ENCODE data around the gene P4HTM. TPM values are rescaled to one million over a fixed set of nuclear protein-coding genes. Genes with fewer than 3 reads are reported as not detected.

P4HTM gene
- total and polyA plus RNA-seq, 2 of the 4 experiments (the other 2 are of a cell fraction): 10.4 to 26.1 TPM

DNA sequence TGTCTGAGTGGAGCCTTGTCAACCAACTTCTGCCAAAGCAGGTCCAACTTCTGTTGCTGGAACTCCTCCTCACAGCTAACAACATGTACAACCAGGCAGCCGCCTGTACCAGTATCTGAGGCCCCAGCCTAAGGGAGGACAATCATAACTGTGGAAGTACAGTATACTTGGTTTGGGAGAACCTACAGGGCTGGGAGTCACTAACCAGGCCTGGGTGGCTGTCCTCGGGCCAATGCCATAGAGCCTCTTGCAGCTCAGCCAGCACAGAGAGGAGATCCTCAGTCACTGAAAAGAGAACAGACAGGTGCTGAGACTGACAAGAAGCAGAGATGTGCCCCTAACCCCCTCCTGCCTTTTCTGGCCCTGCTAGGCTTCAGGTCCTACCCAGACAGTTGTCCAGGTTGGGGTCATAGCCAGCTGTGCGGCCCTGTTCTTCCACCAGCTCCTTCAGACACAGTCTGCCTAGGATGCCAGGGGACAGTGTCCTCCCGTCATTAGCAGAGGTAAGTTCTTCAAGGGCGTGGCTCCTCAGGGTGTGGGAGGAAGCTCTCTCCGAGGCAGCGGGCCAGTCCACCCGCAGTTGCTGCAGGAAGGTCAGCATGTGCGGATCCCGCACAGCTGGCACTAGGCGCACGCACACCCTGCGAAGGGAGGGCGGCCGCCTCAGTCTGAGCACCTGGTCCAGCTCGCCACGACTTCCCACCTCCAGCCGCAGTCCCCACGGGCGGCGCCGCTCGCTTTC is 27.4 kb downstream of the P4HTM start:
- Histone ChIP-seq H2AK9ac (replicated peaks; ENCODE audit: low read depth, low read length, poor library complexity) (peak overlapping the region; percentile 97), H3K4ac (ENCODE audit: low read depth, low read length) (peak overlapping the region; percentile 58), H3K4me1 (ENCODE audit: control insufficient read depth, insufficient read depth, low read length) (peaks cover 13% of the 10 kb centered on the region), H3K18ac (ENCODE audit: low read depth, low read length) (no peak overlapping the region), H3K23ac (ENCODE audit: low read depth, low read length) (peak overlapping the region; percentile 58; the same call in 1 of the 2 replicates), H4K91ac (ENCODE audit: insufficient read depth, low read depth, low read length) (peak overlapping the region; percentile 58), H2BK15ac (ENCODE audit: low read depth, low read length) (no peak overlapping the region), H3K4me3 (ENCODE audit: insufficient read depth, low read depth, low read length) (peak overlapping the region; percentile 95), H3K4me2 (ENCODE audit: low read depth, low read length) (peak overlapping the region; percentile 96), H2BK20ac (ENCODE audit: low read depth, low read length) (no peak overlapping the region), H3K9me1 (ENCODE audit: insufficient read depth, low read length) (peaks cover 9% of the 10 kb centered on the region), H4K5ac (ENCODE audit: low read depth, low read length) (peak overlapping the region; percentile 47; the same call in 1 of the 2 replicates), H2BK120ac (ENCODE audit: low read depth, low read length) (no peak overlapping the region), H3K14ac (replicated peaks; ENCODE audit: low read depth, low read length) (peak overlapping the region; percentile 8), H2AFZ (replicated peaks; ENCODE audit: low read length, poor library complexity) (peak overlapping the region; percentile 98), H3K9ac (ENCODE audit: low read depth, low read length) (peak overlapping the region; percentile 50), H4K20me1 (ENCODE audit: insufficient read depth, low read length) (peaks cover 29% of the 10 kb centered on the region), H3K56ac (ENCODE audit: extremely low read depth, insufficient read depth, low read length) (peak overlapping the region; percentile 26; the same call in 1 of the 2 replicates), H3K27me3 (ENCODE audit: control insufficient read depth, insufficient read depth, low read length) (no peaks in the 10 kb centered on the region), H3K79me1 (ENCODE audit: low read depth in 1 of 2, low read length in 2 of 2) (peaks cover 20 to 81% of the 10 kb centered on the region in 2 experiments; a peak in 3 of 4 replicates), H3K27ac (ENCODE audit: insufficient read depth, low read length) (peak overlapping the region; percentile 62; the same call in 1 of the 2 replicates), H4K8ac (ENCODE audit: low read depth in 2 of 2, low read length in 2 of 2) (peak overlapping the region; percentile 70 to 98; a peak in 3 of 4 replicates), H3K36me3 (ENCODE audit: control insufficient read depth, insufficient read depth, low read length) (peaks cover 41% of the 10 kb centered on the region), H2BK5ac (ENCODE audit: low read depth, low read length, poor library complexity, severe bottlenecking) (peak overlapping the region; percentile 74), H3K9me3 (ENCODE audit: control insufficient read depth, insufficient read depth, low read length) (no peaks in the 10 kb centered on the region), H2AK5ac (ENCODE audit: low read depth, low read length) (peak overlapping the region; percentile 52)
- 5% methylated on average over 10 of the region's 23 CpGs; no CpG with 5 or more reads in 1 of the 2 experiments for WGBS, 2 experiments (ENCODE audit: extremely low coverage in 2 of 2, insufficient read length in 1 of 2)
- ChIA-PET POLR2A (ENCODE audit: unreplicated experiment) (interaction anchor here (0.5 to 2.4 kb wide), 2 partner anchors 9 to 327 kb away, joined by 4 to 13 read pairs; partner anchors contain the start of gene WDR6), CTCF (interaction anchor here (0.8 kb wide), 1 partner anchor 10 kb away, joined by 3 read pairs; the partner anchor contains the start of gene WDR6)
- no TSS peak for BruUV-seq (replicated peaks)
- TF ChIP-seq CHD1 (IDR thresholded peaks at IDR 0.05; ENCODE audit: low read depth, low read length): no peak
- TF ChIP-seq MXI1 (IDR thresholded peaks at IDR 0.05; ENCODE audit: borderline replicate concordance, low read depth, low read length): no peak
- TF ChIP-seq MAZ (IDR thresholded peaks at IDR 0.05; ENCODE audit: borderline replicate concordance, low read depth, low read length): no peak
- TF ChIP-seq POLR2A (IDR thresholded peaks at IDR 0.05; ENCODE audit: low read depth, low read length): no peak
- no peak for ATAC-seq (ENCODE audit: low read depth)
- dilution Hi-C loops (cut with HindIII; ENCODE audit: low sequenced_read_pairs, unreplicated experiment): no loop called here
- in situ Hi-C loops (cut with MboI; ENCODE audit: low sequenced_read_pairs): no loop called here
- no peak for DNase-seq
- intact Hi-C loops (cut with micrococcal nuclease): no loop called here

Measured in IMR-90 (cell line).